K562 (cell line): Measurements from ENCODE around the gene DNASE1L2. TPM values are rescaled to one million over a fixed set of nuclear protein-coding genes. Genes with fewer than 3 reads are reported as not detected.

Experiments
- ARID4B ChIP-seq: sonication (generic); formaldehyde crosslinking; IDR thresholded peaks from 2 replicates; pipeline ENCODE4 v1.8.0; 2022; ENCODE audit warnings: mild to moderate bottlenecking, missing genetic modification reagents
- ATF1 ChIP-seq, 2 experiments: fragments of 450-650 bp in 1 of 2; IDR thresholded peaks; 2 replicates each; pipeline ENCODE4 v1.6.1; 2016; ENCODE audit warnings: missing compliant biosample characterization in 1 of 2, missing genetic modification characterization in 1 of 2
- FIP1L1 ChIP-seq: fragments of 200-400 bp; formaldehyde crosslinking; IDR thresholded peaks from 2 replicates; pipeline ENCODE4 v1.6.1; 2018; ENCODE audit warnings: mild to moderate bottlenecking, low read depth, low read length; ENCODE audit not compliant: poor library complexity, severe bottlenecking
- GTF2B ChIP-seq: IDR thresholded peaks from 2 replicates; pipeline ENCODE4 v1.6.1; 2011; ENCODE audit not compliant: insufficient read length; ENCODE audit errors: extremely low read depth
- PCBP1 ChIP-seq: fragments of 200-400 bp; formaldehyde crosslinking; IDR thresholded peaks from 2 replicates; pipeline ENCODE4 v1.6.1; 2018; ENCODE audit warnings: mild to moderate bottlenecking, low read depth, low read length; ENCODE audit not compliant: poor library complexity, severe bottlenecking
- RBFOX2 ChIP-seq: fragments of 200-400 bp; formaldehyde crosslinking; IDR thresholded peaks from 2 replicates; pipeline ENCODE4 v1.6.1; 2017; ENCODE audit warnings: low read depth, mild to moderate bottlenecking, low read length, moderate library complexity
- polyA plus RNA-seq, 8 experiments: library from polyadenylated mRNA; depleted of rRNA in 4 of 8; stranded (reverse) in 5 of 8; unstranded in 3 of 8; fragments of >200 nt; fragmentation: Nextera tagmentation in 2 of 8; fragmentation: Illumina TruSeq in 1 of 8; extraction: Ambion mirVana in 2 of 8; extraction: Trizol in 1 of 8; gene quantifications; 2 replicates each; pipeline versions ENCODE4 v1.2.1 to v1.2.3, GENCODE V29; 2011 to 2014; ENCODE audit warnings: inconsistent platforms in 1 of 8, missing spikeins in 1 of 8
- total RNA-seq, 7 experiments: library from RNA; depleted of rRNA in 6 of 7; stranded (reverse); fragments of >200 nt in 6 of 7; fragmentation: Illumina TruSeq in 2 of 7; extraction: Trizol in 2 of 7; gene quantifications; 2 replicates each; pipeline versions ENCODE4 v1.2.1 to v1.2.3, GENCODE V29; 2011 to 2021; ENCODE audit warnings: low replicate concordance in 1 of 7

The DNASE1L2 gene
- total and polyA plus RNA-seq, 9 of the 15 experiments (the other 6 are each of a cell fraction or from before 2014, with no cell fraction given): 0.08 to 2.7 (median 1.7) TPM; not detected in 1

- TF ChIP-seq GTF2B (no peak), ARID4B (0 out of 2 replicates have a peak, but pooled peaks have one; percentile 29), FIP1L1 (peak; percentile 13), PCBP1 (peak; percentile 65), ATF1 (CRISPR knock-in tag; IDR thresholded peaks at IDR 0.05) (no peak), ATF1 (tag; IDR thresholded peaks at IDR 0.05) (no peak), RBFOX2 (peak; percentile 31; the same call in 1 of the 2 replicates)
- TF ChIP-seq, all 486 proteins: peak for 8
Measured at GRCh38 chr16:2195322-2196161, 40.7 kb upstream of the DNASE1L2 start (continued).
